ENCODE results near the gene ALPG.
"Not testable (repeated sequence)": the region's sequence is repeated elsewhere in the genome, so short reads cannot be mapped to it uniquely, and the experiment has no call there.

- TF ChIP-seq CTCF (IDR thresholded peaks at IDR 0.05 in 8 of 11, conservative IDR thresholded peaks at IDR 0.05 in 3 of 11); POLR2A (IDR thresholded peaks at IDR 0.05): not testable (repeated sequence)
Observed at GRCh38 chr2:232408269-232408668, 1.6 kb downstream of the ALPG start.
